ENCODE results near the gene ADAMTSL1.

Gene ADAMTSL1

DNA sequence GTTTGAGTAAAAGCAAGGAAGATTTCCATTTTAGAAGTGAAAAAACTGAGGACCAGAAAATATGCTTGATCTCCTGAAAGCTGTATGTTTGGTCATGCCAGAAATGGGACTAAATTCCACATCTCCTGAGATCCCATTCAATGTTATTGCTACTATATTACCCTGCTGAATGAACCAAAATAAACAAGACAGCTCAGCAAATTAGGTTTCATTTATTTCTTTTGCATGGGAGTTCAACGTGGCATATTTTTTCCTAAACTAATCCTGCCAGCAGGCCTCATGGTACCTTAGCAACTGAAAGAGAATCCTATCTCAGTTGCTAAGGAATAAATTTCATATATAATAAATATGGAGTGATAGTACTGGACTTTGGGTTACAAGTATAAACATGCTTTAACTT, 101.7 kb downstream of the ADAMTSL1 start:
- Histone ChIP-seq H3K27ac (replicated peaks) (no peak overlapping the region), H3K27me3 (ENCODE audit: insufficient read depth, poor library complexity, severe bottlenecking) (no peaks in the 10 kb centered on the region), H3K4me3 (replicated peaks; ENCODE audit: insufficient read depth, low read length) (no peak overlapping the region)
- DNase-seq (ENCODE audit: low read depth in 1 of 2, low spot score in 1 of 2), result no peak
- TF ChIP-seq, protein P1, sequence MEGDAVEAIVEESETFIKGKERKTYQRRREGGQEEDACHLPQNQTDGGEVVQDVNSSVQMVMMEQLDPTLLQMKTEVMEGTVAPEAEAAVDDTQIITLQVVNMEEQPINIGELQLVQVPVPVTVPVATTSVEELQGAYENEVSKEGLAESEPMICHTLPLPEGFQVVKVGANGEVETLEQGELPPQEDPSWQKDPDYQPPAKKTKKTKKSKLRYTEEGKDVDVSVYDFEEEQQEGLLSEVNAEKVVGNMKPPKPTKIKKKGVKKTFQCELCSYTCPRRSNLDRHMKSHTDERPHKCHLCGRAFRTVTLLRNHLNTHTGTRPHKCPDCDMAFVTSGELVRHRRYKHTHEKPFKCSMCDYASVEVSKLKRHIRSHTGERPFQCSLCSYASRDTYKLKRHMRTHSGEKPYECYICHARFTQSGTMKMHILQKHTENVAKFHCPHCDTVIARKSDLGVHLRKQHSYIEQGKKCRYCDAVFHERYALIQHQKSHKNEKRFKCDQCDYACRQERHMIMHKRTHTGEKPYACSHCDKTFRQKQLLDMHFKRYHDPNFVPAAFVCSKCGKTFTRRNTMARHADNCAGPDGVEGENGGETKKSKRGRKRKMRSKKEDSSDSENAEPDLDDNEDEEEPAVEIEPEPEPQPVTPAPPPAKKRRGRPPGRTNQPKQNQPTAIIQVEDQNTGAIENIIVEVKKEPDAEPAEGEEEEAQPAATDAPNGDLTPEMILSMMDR (IDR thresholded peaks at IDR 0.05; ENCODE audit: insufficient read depth, low read length), result no peak

DNA sequence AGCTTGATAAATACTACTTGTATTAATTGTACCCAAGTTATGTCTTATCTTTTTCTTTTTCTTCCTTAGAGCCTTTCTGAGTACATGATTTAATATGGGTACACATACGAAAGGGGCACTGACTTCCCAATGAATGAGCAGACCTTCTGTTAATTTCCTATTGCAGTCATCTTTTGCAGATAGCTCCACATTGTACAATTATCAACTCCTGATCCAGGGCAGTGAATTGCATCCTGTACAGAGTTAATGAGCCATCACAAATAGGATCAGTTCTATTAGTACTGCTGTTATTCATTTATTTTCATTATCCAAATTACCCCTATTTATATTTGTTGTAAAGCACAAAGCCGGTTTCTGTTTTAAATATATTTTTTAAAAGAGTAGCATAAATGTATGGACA, 105.6 kb downstream of the ADAMTSL1 start:
- no peak overlapping the region for H3K4me3 ChIP-seq (replicated peaks; ENCODE audit: insufficient read depth, low read length)
- no peaks in the 10 kb centered on the region for H3K27me3 ChIP-seq (ENCODE audit: insufficient read depth, poor library complexity, severe bottlenecking)
- no peak overlapping the region for H3K27ac ChIP-seq (replicated peaks)
- TF ChIP-seq GABPA (IDR thresholded peaks at IDR 0.05; ENCODE audit: low read depth) (no peak), SPI1 (IDR thresholded peaks at IDR 0.05; ENCODE audit: borderline replicate concordance, low read depth) (no peak), POLR2AphosphoS5 (IDR thresholded peaks at IDR 0.05; ENCODE audit: low read depth) (no peak)
- TF ChIP-seq, protein P2, sequence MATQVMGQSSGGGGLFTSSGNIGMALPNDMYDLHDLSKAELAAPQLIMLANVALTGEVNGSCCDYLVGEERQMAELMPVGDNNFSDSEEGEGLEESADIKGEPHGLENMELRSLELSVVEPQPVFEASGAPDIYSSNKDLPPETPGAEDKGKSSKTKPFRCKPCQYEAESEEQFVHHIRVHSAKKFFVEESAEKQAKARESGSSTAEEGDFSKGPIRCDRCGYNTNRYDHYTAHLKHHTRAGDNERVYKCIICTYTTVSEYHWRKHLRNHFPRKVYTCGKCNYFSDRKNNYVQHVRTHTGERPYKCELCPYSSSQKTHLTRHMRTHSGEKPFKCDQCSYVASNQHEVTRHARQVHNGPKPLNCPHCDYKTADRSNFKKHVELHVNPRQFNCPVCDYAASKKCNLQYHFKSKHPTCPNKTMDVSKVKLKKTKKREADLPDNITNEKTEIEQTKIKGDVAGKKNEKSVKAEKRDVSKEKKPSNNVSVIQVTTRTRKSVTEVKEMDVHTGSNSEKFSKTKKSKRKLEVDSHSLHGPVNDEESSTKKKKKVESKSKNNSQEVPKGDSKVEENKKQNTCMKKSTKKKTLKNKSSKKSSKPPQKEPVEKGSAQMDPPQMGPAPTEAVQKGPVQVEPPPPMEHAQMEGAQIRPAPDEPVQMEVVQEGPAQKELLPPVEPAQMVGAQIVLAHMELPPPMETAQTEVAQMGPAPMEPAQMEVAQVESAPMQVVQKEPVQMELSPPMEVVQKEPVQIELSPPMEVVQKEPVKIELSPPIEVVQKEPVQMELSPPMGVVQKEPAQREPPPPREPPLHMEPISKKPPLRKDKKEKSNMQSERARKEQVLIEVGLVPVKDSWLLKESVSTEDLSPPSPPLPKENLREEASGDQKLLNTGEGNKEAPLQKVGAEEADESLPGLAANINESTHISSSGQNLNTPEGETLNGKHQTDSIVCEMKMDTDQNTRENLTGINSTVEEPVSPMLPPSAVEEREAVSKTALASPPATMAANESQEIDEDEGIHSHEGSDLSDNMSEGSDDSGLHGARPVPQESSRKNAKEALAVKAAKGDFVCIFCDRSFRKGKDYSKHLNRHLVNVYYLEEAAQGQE (IDR thresholded peaks at IDR 0.05; ENCODE audit: insufficient replicate concordance, low read depth), result no peak
- TF ChIP-seq, protein P1 (IDR thresholded peaks at IDR 0.05; ENCODE audit: insufficient read depth, low read length), result no peak
- DNase-seq (ENCODE audit: low read depth in 1 of 2, low spot score in 1 of 2), result no peak

DNA sequence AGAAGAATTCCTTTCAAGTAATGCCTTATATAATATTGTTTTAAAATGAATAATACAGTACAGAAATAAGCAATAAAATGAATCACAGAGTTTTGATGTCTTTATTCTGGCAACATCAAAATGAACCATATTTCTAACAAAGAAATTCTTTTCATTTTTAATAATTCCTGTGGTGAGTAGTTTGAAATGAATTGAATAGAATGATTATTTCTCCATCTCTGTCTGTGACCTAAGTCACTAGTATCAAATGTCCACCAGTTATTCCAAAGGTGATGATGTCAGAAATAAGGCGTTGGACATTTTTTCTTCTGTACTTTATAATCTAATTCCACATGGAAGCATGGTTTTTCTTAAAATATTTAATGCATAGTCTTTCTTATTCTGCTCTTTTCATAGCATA, 106.2 kb downstream of the ADAMTSL1 start:
- no peak for TF ChIP-seq GABPA (IDR thresholded peaks at IDR 0.05; ENCODE audit: low read depth)
- TF ChIP-seq, protein P1 (IDR thresholded peaks at IDR 0.05; ENCODE audit: insufficient read depth, low read length), result no peak
- no peak for TF ChIP-seq POLR2AphosphoS5 (IDR thresholded peaks at IDR 0.05; ENCODE audit: low read depth)
- TF ChIP-seq SPI1 (IDR thresholded peaks at IDR 0.05; ENCODE audit: borderline replicate concordance, low read depth), result no peak
- TF ChIP-seq, protein P2 (IDR thresholded peaks at IDR 0.05; ENCODE audit: insufficient replicate concordance, low read depth), result no peak
- DNase-seq (ENCODE audit: low read depth in 1 of 2, low spot score in 1 of 2), result no peak
- Histone ChIP-seq H3K4me3 (replicated peaks; ENCODE audit: insufficient read depth, low read length) (no peak overlapping the region), H3K27me3 (ENCODE audit: insufficient read depth, poor library complexity, severe bottlenecking) (no peaks in the 10 kb centered on the region), H3K27ac (replicated peaks) (no peak overlapping the region)

DNA sequence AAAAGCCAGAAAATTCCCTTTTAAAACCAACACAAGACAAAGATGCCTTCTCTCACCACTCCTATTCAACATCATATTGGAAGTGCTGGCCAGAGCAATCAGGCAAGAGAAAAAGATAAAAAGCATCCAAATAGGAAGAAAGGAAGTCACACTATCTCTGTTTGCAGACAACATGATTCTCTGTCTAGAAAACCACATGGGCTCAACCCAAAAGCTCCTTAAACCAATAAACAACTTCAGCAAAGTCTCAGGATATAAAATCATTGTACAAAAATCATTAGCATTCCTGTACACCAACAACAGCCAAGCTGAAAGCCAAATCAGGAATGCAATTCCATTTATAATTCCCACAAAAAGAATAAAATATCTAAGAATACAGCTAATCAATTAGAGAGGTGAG, 112.0 kb downstream of the ADAMTSL1 start:
- TF ChIP-seq POLR2AphosphoS5 (IDR thresholded peaks at IDR 0.05; ENCODE audit: low read depth) (no peak), SPI1 (IDR thresholded peaks at IDR 0.05; ENCODE audit: borderline replicate concordance, low read depth) (no peak), GABPA (IDR thresholded peaks at IDR 0.05; ENCODE audit: low read depth) (no peak)
- TF ChIP-seq, protein P2 (IDR thresholded peaks at IDR 0.05; ENCODE audit: insufficient replicate concordance, low read depth), result no peak
- TF ChIP-seq, protein P1 (IDR thresholded peaks at IDR 0.05; ENCODE audit: insufficient read depth, low read length), result no peak
- Histone ChIP-seq H3K27me3 (ENCODE audit: insufficient read depth, poor library complexity, severe bottlenecking) (no peaks in the 10 kb centered on the region), H3K27ac (replicated peaks) (no peak overlapping the region), H3K4me3 (replicated peaks; ENCODE audit: insufficient read depth, low read length) (no peak overlapping the region)
- DNase-seq (ENCODE audit: low read depth in 1 of 2, low spot score in 1 of 2), result no peak

All from HL-60 (cell line).